SU-DHL-6 (cell line): ENCODE measurements around the gene ZNF892.

Experiments
- CTCF ChIP-seq: fragments of 200-600 bp; sonication (generic); IDR thresholded peaks from one replicate; pipeline ENCODE4 v1.5.1; 2017; ENCODE audit warnings: antibody characterized with exemption, mild to moderate bottlenecking, low read length, moderate library complexity; ENCODE audit not compliant: insufficient read depth, poor library complexity, severe bottlenecking
- EZH2phosphoT487 ChIP-seq: fragments of 200-600 bp; sonication (generic), shearing (Covaris generic); conservative IDR thresholded peaks from 2 replicates; pipeline ENCODE4 v1.6.1; 2018; ENCODE audit warnings: mild to moderate bottlenecking, antibody characterized with exemption, low read length, moderate library complexity, mixed read lengths

DNA sequence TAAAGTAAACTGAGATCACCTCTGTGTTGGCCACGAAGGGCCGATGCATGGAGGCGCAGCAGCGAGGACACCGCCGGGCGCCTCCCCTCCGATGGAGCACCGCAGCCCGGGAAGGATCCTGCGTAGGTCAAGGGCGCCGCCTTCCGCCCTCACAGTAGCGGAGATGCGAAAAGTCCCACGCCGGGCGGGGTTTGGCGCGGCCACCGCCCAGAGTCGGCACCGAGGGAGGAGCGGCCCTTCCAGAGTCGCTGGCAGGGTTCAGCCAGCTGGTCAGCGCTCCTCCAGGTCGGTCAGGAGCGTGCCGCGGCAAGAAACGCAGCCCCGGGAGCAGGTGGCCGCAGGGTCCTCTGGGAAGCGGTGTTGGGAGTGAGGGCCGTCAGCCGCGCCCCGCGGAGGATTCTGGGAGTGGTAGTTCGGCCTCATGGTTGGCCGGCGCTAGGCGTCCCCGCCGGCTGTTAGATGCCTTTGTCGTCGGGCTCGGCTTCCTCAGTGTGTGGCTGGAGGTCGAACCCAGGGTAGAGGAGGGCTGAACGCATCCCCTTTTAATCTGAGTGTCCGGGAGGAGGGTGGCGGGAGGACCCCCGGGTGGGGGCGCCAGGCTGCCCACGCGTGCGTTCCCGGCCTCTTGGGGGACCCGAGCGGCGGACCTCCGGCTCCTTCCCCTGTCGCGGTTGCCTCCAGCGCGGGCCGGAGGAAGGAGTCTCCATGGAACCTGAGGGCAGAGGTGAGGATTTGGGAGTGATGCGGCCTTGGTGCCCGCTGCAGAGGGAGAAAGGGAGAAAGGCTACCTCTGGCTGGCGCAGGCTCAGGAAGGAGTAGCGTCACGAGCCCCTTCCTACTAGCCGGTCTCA lies at the start of gene ZNF892:
- no peak for TF ChIP-seq CTCF
- TF ChIP-seq EZH2phosphoT487 = no peak
